AG10803 (cell line): Measurements from ENCODE around the gene SLC6A18.

Experiments
- DNase-seq: peaks from one replicate; pipeline ENCODE4 v3.0.0; 2010; ENCODE audit warnings: low read depth
- H3K4me3 ChIP-seq: 2 replicates; pipeline ENCODE4 v1.5.1; 2011; ENCODE audit warnings: mild to moderate bottlenecking, low read length, control low read depth
- CTCF ChIP-seq: conservative IDR thresholded peaks from 2 replicates; pipeline ENCODE4 v1.5.1; 2011; ENCODE audit warnings: mild to moderate bottlenecking, low read length, control low read depth, inconsistent platforms

SLC6A18 gene

GRCh38 chr5:1180096-1180495, 45.1 kb upstream of the SLC6A18 start:
- no peak for DNase-seq
- TF ChIP-seq CTCF: no peak
- no peak overlapping the region for H3K4me3 ChIP-seq

GRCh38 chr5:1180841-1181271, 44.3 kb upstream of the SLC6A18 start:
- TF ChIP-seq CTCF: no peak
- H3K4me3 ChIP-seq: no peak overlapping the region
- DNase-seq: no peak

GRCh38 chr5:1181451-1182359, 43.5 kb upstream of the SLC6A18 start:
- TF ChIP-seq CTCF: no peak
- no peak for DNase-seq
- no peak overlapping the region for H3K4me3 ChIP-seq

GRCh38 chr5:1182360-1182632, 42.9 kb upstream of the SLC6A18 start:
- no peak for TF ChIP-seq CTCF
- H3K4me3 ChIP-seq: no peak overlapping the region
- DNase-seq: no peak

GRCh38 chr5:1182633-1183423, 42.4 kb upstream of the SLC6A18 start:
- H3K4me3 ChIP-seq: no peak overlapping the region
- DNase-seq: no peak
- TF ChIP-seq CTCF: no peak

- H3K4me3 ChIP-seq: no peak overlapping the region
Observed at GRCh38 chr5:1183424-1184162, 41.6 kb upstream of the SLC6A18 start.

More at GRCh38 chr5:1183424-1184162, 41.6 kb upstream of the SLC6A18 start:
- TF ChIP-seq CTCF: no peak
- DNase-seq: no peak
